ENCODE measurements around the gene EXOC3. TPM values are rescaled to one million over a fixed set of nuclear protein-coding genes. Genes with fewer than 3 reads are reported as not detected.

EXOC3 gene
- total RNA-seq, 2 experiments from 2014 or later, result 31.0 to 58.2 TPM

DNA sequence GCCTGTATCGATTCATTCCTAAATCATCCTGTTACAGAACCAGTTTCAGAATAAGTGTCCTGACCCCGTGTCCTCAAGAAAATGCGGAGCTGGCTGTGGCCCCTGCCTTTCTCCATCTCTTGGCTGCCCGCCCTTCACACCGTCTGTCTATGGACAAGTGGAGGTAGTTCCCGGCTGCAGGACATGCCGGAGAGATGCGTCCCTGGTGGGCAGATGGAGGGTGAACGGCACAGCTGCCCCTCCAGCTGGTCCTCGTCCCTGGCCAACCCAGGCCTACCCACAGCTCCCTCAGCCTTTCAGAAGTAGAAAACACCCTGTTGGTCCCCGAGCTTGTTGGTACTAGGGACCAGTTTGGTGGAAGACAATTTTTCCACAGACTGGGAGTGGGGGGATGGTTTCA is 14.8 kb upstream of the EXOC3 start:
- Histone ChIP-seq H3K4me2 (ENCODE audit: low read length) (no peak overlapping the region), H3K27ac (ENCODE audit: low read depth, low read length, poor library complexity, severe bottlenecking) (no peak overlapping the region), H3K36me3 (ENCODE audit: insufficient read depth, low read length) (no peaks in the 10 kb centered on the region), H3K9me3 (ENCODE audit: low read length) (no peaks in the 10 kb centered on the region), H3K4me1 (ENCODE audit: insufficient read depth, low read length, poor library complexity, severe bottlenecking) (peaks cover 7% of the 10 kb centered on the region), H2AFZ (ENCODE audit: low read length) (no peak overlapping the region), H3K9me2 (ENCODE audit: insufficient read depth, low read length) (no peaks in the 10 kb centered on the region), H4K20me1 (ENCODE audit: insufficient read depth, low read length) (no peaks in the 10 kb centered on the region), H3K4me3 (ENCODE audit: low read depth, low read length, poor library complexity, severe bottlenecking) (no peak overlapping the region), H3K79me2 (ENCODE audit: insufficient read depth, low read depth, low read length) (no peaks in the 10 kb centered on the region)
- BruUV-seq (replicated peaks), result no TSS peak
- POLR2A ChIA-PET, result no interaction called here
- TF ChIP-seq, protein P1, sequence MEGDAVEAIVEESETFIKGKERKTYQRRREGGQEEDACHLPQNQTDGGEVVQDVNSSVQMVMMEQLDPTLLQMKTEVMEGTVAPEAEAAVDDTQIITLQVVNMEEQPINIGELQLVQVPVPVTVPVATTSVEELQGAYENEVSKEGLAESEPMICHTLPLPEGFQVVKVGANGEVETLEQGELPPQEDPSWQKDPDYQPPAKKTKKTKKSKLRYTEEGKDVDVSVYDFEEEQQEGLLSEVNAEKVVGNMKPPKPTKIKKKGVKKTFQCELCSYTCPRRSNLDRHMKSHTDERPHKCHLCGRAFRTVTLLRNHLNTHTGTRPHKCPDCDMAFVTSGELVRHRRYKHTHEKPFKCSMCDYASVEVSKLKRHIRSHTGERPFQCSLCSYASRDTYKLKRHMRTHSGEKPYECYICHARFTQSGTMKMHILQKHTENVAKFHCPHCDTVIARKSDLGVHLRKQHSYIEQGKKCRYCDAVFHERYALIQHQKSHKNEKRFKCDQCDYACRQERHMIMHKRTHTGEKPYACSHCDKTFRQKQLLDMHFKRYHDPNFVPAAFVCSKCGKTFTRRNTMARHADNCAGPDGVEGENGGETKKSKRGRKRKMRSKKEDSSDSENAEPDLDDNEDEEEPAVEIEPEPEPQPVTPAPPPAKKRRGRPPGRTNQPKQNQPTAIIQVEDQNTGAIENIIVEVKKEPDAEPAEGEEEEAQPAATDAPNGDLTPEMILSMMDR (conservative IDR thresholded peaks at IDR 0.05; ENCODE audit: low read length), result no peak
- no peak for TF ChIP-seq EZH2phosphoT487 (IDR thresholded peaks at IDR 0.05; ENCODE audit: borderline replicate concordance, low read depth, low read length)
- intact Hi-C loops (cut with micrococcal nuclease; ENCODE audit: unreplicated experiment), result no loop called here
- CTCF ChIA-PET (ENCODE audit: unreplicated experiment), result no interaction called here
- no peak for DNase-seq (ENCODE audit: low spot score)

DNA sequence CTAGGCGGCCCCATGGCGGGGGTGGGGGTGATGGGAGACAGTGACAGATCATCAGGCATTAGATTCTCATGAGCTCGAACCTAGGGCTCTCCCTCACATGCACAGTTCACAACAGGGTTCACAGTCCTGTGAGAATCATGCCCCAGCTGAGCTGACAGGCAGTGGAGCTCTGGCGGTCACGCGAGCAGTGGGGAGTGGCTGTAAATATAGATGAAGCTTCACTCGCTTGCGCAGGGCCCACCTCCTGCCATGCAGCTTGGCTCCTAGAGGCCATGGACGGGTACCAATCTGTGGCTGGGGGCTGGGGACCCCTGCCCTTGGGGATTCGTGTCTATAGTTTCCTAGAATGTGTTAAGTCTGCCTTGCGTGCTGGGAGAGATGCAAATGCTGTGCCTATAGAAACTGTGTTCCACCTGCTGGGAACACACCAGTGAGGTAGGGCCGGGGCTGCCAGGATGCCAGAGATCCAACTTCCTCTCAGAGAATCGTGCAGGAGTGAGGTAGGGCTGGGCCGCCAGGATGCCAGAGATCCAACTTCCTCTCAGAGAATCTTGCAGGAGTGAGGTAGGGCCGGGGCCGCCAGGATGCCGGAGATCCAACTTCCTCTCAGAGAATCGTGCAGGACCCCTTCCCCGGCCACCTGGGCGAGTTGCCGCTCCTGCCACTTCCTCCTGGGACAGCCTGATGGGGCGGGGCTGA is 14.1 kb upstream of the EXOC3 start:
- no peaks in the 10 kb centered on the region for H3K9me3 ChIP-seq (ENCODE audit: low read length)
- no peak overlapping the region for H3K27ac ChIP-seq (ENCODE audit: low read depth, low read length, poor library complexity, severe bottlenecking)
- H2AFZ ChIP-seq (ENCODE audit: low read length), result no peak overlapping the region
- no peak for DNase-seq (ENCODE audit: low spot score)
- peaks cover 7% of the 10 kb centered on the region for H3K4me1 ChIP-seq (ENCODE audit: insufficient read depth, low read length, poor library complexity, severe bottlenecking)
- no peaks in the 10 kb centered on the region for H3K36me3 ChIP-seq (ENCODE audit: insufficient read depth, low read length)
- BruUV-seq (replicated peaks), result no TSS peak
- H3K4me3 ChIP-seq (ENCODE audit: low read depth, low read length, poor library complexity, severe bottlenecking), result no peak overlapping the region
- H3K4me2 ChIP-seq (ENCODE audit: low read length), result no peak overlapping the region
- intact Hi-C loops (cut with micrococcal nuclease; ENCODE audit: unreplicated experiment), result no loop called here
- TF ChIP-seq, protein P1 (conservative IDR thresholded peaks at IDR 0.05; ENCODE audit: low read length), result no peak
- no peak for TF ChIP-seq EZH2phosphoT487 (IDR thresholded peaks at IDR 0.05; ENCODE audit: borderline replicate concordance, low read depth, low read length)
- ChIA-PET CTCF (ENCODE audit: unreplicated experiment) (no interaction called here), POLR2A (no interaction called here)
- H4K20me1 ChIP-seq (ENCODE audit: insufficient read depth, low read length), result no peaks in the 10 kb centered on the region
- H3K79me2 ChIP-seq (ENCODE audit: insufficient read depth, low read depth, low read length), result no peaks in the 10 kb centered on the region
- H3K9me2 ChIP-seq (ENCODE audit: insufficient read depth, low read length), result no peaks in the 10 kb centered on the region

DNA sequence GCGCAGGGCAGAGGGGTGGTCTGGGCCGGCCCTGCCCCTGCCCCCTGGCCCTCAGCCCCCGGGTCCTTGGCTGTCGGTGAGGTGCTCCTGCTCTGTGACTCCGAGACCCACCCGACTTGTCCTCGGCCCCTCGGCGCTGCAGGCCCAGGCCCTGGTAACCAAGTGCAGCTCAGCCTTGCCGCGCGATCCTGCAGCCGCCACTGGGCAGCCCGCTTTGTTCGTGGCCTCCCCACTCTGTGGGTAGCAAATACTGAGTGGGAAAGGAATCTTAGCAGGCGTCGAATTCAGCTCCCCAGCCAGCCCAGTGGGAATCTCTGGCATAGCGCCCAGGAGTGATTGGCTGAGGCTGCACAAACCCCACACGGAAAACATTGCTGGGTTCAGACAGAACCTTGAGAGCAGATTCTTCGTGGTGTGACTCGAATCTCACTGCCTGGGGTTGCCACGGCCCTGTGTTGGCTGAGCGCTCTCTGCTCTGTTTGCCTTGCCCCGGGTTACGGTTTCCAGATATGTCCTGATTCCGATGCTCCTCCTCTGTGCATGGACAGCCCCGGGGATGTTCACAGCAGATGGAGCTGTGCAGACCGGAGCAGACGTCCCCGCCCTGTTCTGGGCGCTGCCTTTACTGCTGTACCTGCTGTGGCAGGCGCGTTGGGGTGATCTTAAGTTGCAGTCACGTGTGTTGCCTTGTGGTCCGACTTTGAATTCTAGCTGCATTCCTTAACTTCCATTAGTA is 13.4 kb upstream of the EXOC3 start:
- Histone ChIP-seq H3K9me3 (ENCODE audit: low read length) (no peaks in the 10 kb centered on the region), H3K9me2 (ENCODE audit: insufficient read depth, low read length) (no peaks in the 10 kb centered on the region), H3K36me3 (ENCODE audit: insufficient read depth, low read length) (no peaks in the 10 kb centered on the region), H3K4me2 (ENCODE audit: low read length) (no peak overlapping the region), H3K79me2 (ENCODE audit: insufficient read depth, low read depth, low read length) (no peaks in the 10 kb centered on the region), H3K4me3 (ENCODE audit: low read depth, low read length, poor library complexity, severe bottlenecking) (no peak overlapping the region), H4K20me1 (ENCODE audit: insufficient read depth, low read length) (no peaks in the 10 kb centered on the region), H2AFZ (ENCODE audit: low read length) (no peak overlapping the region), H3K27ac (ENCODE audit: low read depth, low read length, poor library complexity, severe bottlenecking) (no peak overlapping the region), H3K4me1 (ENCODE audit: insufficient read depth, low read length, poor library complexity, severe bottlenecking) (peaks cover 3% of the 10 kb centered on the region)
- intact Hi-C loops (cut with micrococcal nuclease; ENCODE audit: unreplicated experiment), result no loop called here
- CTCF ChIA-PET (ENCODE audit: unreplicated experiment), result no interaction called here
- POLR2A ChIA-PET, result no interaction called here
- DNase-seq (ENCODE audit: low spot score), result no peak
- BruUV-seq (replicated peaks), result no TSS peak
- no peak for TF ChIP-seq EZH2phosphoT487 (IDR thresholded peaks at IDR 0.05; ENCODE audit: borderline replicate concordance, low read depth, low read length)
- TF ChIP-seq, protein P1 (conservative IDR thresholded peaks at IDR 0.05; ENCODE audit: low read length), result no peak

Measured in OCI-LY7 (cell line).